Muscle of leg (tissue), 11 donors: ENCODE results near the gene RPS6KA5. TPM values are rescaled to one million over a fixed set of nuclear protein-coding genes. Genes with fewer than 3 reads are reported as not detected.
"Not testable (repeated sequence)": the region's sequence is repeated elsewhere in the genome, so short reads cannot be mapped to it uniquely, and the experiment has no call there.

Experiments used
- DNase-seq: peaks from one replicate; pipeline ENCODE4 v3.0.0; 2013
- H3K27ac ChIP-seq: one replicate; pipeline ENCODE4 v1.5.1; 2013; ENCODE audit warnings: mild to moderate bottlenecking, low read length, control low read depth
- H3K27me3 ChIP-seq: one replicate; pipeline ENCODE4 v1.6.1; 2013; ENCODE audit warnings: low read length; ENCODE audit not compliant: control insufficient read depth, insufficient read depth
- H3K36me3 ChIP-seq: one replicate; pipeline ENCODE4 v1.6.1; 2013; ENCODE audit warnings: low read length; ENCODE audit not compliant: control insufficient read depth, insufficient read depth
- H3K4me1 ChIP-seq: one replicate; pipeline ENCODE4 v1.6.1; 2013; ENCODE audit warnings: low read length; ENCODE audit not compliant: control insufficient read depth, insufficient read depth
- H3K4me3 ChIP-seq: one replicate; pipeline ENCODE4 v1.5.1; 2013; ENCODE audit warnings: low read length, control low read depth
- H3K9me3 ChIP-seq: replicated peaks from 2 replicates; pipeline ENCODE4 v1.6.1; 2013; ENCODE audit warnings: low read depth, low read length; ENCODE audit not compliant: control insufficient read depth
- WGBS: methylation state at CpG from one replicate; pipeline ENCODE4 v1.1.5; 2013; ENCODE audit warnings: missing lambda C conversion rate; ENCODE audit not compliant: insufficient coverage; 5-methylcytosine and 5-hydroxymethylcytosine counted together
- polyA plus RNA-seq, 8 donors: library from polyadenylated mRNA; unstranded; fragments of 120-200 nt; gene quantifications; one replicate each; pipeline versions ENCODE4 v1.2.1 to v1.2.3, GENCODE V29; 2013; ENCODE audit warnings: inconsistent platforms in 1 of 8, low replicate concordance in 1 of 8; ENCODE audit not compliant: insufficient read length in 8 of 8, insufficient read depth in 1 of 8
- total RNA-seq: library from RNA; stranded (reverse); fragments of 120-200 nt; gene quantifications from one replicate; pipeline ENCODE4 v1.2.4, GENCODE V29; 2013

RPS6KA5 gene
- total and polyA plus RNA-seq, 9 donors: 2.4 to 8.2 (median 6.7) TPM

DNA sequence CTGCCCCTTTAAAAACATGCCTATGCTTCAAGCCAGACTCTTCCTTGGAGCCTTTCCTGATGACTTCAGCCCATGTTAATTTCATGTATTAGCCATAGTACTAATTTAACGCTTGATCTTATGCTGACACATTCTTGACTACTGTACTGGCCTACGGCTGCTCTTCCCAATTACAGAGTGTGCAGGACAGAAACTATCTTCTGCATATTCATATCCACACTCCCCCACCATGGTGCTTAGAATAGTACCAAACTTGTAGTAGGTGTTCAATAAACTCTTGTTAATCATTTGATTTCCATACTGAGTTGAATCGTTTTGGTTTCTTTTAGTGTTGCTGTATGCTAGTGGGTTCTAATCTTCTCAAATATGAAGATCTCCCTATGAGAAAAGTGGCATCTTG, 31.6 kb upstream of the RPS6KA5 start:
- H3K36me3 ChIP-seq: no peaks in the 10 kb centered on the region
- no peaks in the 10 kb centered on the region for H3K9me3 ChIP-seq
- H3K27me3 ChIP-seq: no peaks in the 10 kb centered on the region
- peaks cover 11% of the 10 kb centered on the region for H3K4me1 ChIP-seq
- H3K27ac ChIP-seq: no peak overlapping the region
- H3K4me3 ChIP-seq: no peak overlapping the region
- 71% methylated on average over 1 of the region's 3 CpGs for WGBS
- no peak for DNase-seq

DNA sequence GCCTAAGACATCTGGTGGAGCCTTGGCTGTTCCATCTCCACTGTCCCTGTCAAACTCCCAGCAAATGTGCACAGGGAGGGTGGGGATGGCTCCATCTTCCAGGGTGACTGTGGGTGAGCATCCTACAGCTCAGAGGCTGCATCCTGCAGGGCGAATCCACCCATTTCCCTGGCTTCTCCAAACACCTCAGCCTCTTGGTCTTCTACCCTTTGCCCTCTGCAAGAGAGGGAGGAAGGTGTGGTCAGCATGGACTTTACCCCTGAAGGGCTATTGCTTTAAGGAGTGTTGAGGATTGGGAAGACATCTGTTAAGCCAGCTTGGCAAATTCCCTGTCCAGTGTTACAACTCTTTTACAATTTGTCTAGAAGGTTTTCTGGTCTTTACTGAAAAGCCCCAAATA, 30.3 kb upstream of the RPS6KA5 start:
- WGBS: no CpG with 5 or more reads among the region's 1 CpG
- DNase-seq: no peak
- Histone ChIP-seq H3K36me3 (no peaks in the 10 kb centered on the region), H3K4me3 (no peak overlapping the region), H3K4me1 (peaks cover 11% of the 10 kb centered on the region), H3K27ac (no peak overlapping the region), H3K27me3 (no peaks in the 10 kb centered on the region), H3K9me3 (no peaks in the 10 kb centered on the region)

DNA sequence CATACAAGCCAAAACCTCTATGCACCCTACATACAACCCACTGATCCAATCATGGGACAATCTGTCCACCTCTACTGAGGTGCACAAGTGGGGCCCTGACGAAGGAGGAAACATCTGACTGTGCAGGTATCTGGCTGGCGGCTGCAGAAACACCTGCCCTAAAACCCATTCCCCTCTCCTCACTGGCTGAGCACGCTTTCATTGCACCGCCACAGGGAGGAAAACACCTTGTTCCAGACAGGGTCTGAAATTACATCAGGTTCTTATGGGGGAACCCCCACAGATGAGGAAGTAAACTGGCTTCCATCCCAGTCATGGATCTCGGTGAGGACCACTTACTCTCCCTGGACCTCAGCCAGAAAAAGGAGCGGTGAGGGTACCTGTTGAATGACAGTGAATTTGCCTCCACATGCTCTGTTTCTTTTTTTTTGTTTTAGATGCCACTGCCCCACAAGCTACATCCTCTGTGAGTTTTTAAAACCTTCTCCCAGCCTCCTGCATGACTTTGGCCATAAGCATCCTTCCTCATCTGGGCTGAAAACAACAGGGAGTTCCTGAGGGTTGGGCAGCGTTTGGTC, 29.6 kb upstream of the RPS6KA5 start:
- no peak overlapping the region for H3K27ac ChIP-seq
- H3K4me3 ChIP-seq: no peak overlapping the region
- H3K9me3 ChIP-seq: no peaks in the 10 kb centered on the region
- H3K4me1 ChIP-seq: peaks cover 6% of the 10 kb centered on the region
- H3K36me3 ChIP-seq: no peaks in the 10 kb centered on the region
- DNase-seq: no peak
- no peaks in the 10 kb centered on the region for H3K27me3 ChIP-seq
- WGBS: 71% methylated on average over 7 of the region's 7 CpGs

DNA sequence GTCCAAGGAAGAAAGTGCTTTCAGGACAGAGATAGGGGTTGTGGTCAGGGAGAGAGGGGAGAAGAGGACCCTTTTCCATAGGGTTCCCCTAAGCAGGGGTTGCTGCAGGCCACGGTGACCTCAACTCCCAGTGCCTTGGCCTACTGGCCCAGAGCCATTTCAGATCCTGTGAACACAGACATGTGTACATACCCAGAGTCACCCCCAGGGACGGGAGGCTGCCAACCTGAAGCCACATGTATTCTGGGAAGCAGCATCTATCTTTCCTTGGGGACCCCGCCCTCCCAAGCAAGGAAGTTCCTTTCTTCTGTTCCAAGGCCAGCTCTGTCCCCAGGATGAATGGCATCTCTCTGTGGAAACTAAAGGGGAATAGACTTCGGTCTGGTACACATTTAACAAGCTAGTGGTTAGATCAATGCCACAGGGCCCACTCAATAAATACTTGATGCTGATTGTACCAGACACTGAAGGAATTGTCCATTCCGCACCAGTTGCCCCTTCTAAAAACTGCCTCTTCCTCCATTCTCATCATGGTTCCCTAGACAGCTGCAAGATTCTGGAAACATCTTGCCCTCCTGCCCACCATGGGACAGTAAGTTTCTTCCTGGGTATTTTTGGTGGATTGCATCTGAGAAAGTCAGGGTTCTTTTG, 28.3 kb upstream of the RPS6KA5 start:
- DNase-seq: no peak
- H3K4me1 ChIP-seq: peaks cover 3% of the 10 kb centered on the region
- no peaks in the 10 kb centered on the region for H3K27me3 ChIP-seq
- H3K36me3 ChIP-seq: no peaks in the 10 kb centered on the region
- H3K27ac ChIP-seq: no peak overlapping the region
- H3K4me3 ChIP-seq: no peak overlapping the region
- WGBS: 56% methylated on average over 4 of the region's 5 CpGs
- H3K9me3 ChIP-seq: no peaks in the 10 kb centered on the region

DNA sequence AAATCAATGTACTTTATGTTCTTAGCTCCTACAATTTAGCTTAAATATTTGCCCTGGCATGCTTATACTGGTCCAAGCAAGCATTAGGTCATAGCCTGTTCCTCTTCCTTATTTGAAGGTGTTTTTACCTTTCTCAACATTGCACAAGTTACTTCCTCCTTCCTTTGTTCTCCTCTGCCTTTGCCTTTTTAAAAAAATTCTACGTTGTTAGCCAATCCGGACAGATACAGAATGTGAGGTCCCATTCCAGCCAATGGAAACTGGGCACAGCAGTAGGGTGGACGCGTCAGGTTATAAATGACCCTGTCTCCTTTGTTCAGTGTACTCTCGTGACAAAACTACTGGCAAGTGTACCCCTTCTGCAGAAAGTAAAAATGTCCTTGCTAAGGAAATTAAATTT, 27.0 kb upstream of the RPS6KA5 start:
- not testable (repeated sequence) for H3K27ac ChIP-seq, H3K4me3 ChIP-seq, H3K9me3 ChIP-seq, DNase-seq, H3K27me3 ChIP-seq, H3K4me1 ChIP-seq, H3K36me3 ChIP-seq
- 56% methylated on average over 4 of the region's 5 CpGs for WGBS

DNA sequence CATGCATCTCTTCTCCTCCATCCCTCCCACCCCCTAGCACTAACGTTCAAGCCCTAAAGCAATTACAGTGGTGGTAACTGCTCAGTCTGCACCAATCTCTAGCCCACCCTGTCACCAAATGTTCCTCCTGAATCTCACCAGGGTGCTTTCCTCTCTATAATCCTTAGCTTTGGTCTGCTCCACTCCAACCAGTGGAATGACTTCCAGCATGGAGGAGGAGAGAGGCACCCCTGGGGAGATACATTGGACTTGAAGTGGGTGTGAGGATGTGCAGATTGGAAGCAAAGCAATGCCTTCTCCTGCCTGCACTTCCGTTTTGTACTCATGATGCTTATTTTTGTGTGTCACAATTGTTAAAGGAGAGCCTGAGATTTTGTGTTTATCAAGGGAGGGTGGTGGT, 24.1 kb upstream of the RPS6KA5 start:
- WGBS: 44% methylated on average over 2 of the region's 2 CpGs
- no peak overlapping the region for H3K27ac ChIP-seq
- no peak for DNase-seq

DNA sequence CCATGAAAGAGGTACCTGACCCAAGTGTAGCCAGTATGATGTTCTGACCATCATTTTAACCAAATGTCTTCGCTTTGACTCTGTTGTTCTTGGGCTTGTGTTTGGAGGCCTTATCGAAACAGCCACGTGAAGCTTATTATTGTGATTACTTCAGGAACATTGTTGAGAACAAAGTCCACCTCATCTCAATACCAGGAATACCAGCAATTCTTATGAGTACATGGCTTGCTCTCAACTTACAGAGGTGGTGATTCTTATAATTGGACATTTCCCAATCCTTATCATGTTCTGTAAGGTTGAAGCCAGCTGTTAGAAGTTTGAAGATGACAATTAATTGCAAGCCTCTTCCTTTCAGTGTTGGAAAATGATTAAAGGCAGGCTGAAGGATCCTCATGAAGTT, 21.8 kb upstream of the RPS6KA5 start:
- no peaks in the 10 kb centered on the region for H3K4me1 ChIP-seq
- H3K36me3 ChIP-seq: no peaks in the 10 kb centered on the region
- H3K27me3 ChIP-seq: no peaks in the 10 kb centered on the region
- no CpG with 5 or more reads among the region's 3 CpGs for WGBS
- H3K4me3 ChIP-seq: no peak overlapping the region
- H3K9me3 ChIP-seq: no peaks in the 10 kb centered on the region
- H3K27ac ChIP-seq: no peak overlapping the region
- no peak for DNase-seq

More for the DNA sequence above, 24.1 kb upstream of the RPS6KA5 start:
- Histone ChIP-seq H3K4me1 (peaks cover 3% of the 10 kb centered on the region), H3K9me3 (no peaks in the 10 kb centered on the region), H3K4me3 (no peak overlapping the region), H3K27me3 (no peaks in the 10 kb centered on the region), H3K36me3 (no peaks in the 10 kb centered on the region)

DNA sequence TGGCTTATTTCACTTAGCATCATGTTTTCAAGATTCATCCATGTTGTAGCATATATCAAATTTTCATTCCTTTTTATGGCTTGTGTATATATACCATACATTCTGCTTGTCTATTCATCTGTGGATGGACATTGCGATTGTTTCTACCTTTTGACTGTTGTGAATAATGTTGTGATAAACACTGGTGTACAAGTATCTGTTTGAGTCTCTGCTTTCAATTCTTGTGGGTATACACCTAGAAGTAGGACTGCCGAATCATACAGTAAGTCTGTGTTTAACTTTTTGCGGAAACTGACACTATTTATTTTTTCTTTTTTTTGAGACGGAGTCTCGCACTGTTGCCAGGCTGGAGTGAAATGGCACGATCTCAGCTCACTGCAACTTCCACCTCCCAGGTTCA, 19.6 kb upstream of the RPS6KA5 start:
- no peak for DNase-seq
- Histone ChIP-seq H3K4me1 (no peaks in the 10 kb centered on the region), H3K36me3 (no peaks in the 10 kb centered on the region), H3K4me3 (no peak overlapping the region), H3K9me3 (no peaks in the 10 kb centered on the region), H3K27ac (no peak overlapping the region), H3K27me3 (no peaks in the 10 kb centered on the region)
- WGBS: 93% methylated on average over 5 of the region's 6 CpGs

DNA sequence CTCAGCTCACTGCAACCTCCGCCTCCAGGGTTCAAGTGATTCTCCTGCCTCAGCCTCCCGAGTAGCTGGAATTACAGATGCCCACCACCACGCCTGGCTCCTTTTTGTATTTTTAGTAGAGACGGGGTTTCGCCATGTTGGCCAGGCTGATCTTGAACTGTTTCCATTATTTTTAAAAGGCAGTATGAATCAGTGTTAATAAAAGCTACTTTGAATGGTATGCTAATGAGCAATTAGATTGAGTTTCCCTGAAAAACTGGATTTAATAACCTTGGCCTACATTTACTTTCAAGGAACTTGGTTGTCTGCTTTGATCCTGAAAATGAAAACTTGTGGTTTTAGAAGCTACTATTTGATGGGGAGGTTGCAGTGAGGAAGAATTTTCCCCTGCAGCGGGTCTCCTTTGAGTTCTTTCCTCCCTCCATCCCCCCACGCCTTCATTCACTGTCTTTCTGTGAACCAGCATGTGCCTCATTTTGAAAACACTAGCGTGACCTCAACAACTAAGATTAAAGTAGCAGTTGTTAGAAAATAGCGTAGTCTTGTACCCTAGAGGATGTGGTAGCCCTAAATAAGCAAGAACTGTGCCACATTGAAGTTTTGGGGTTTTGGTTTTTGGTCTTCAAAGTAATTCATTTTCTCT, 17.8 kb upstream of the RPS6KA5 start:
- no peak overlapping the region for H3K27ac ChIP-seq
- 90% methylated on average over 4 of the region's 9 CpGs for WGBS
- H3K36me3 ChIP-seq: no peaks in the 10 kb centered on the region
- DNase-seq: no peak
- no peaks in the 10 kb centered on the region for H3K4me1 ChIP-seq
- no peaks in the 10 kb centered on the region for H3K9me3 ChIP-seq
- no peaks in the 10 kb centered on the region for H3K27me3 ChIP-seq
- H3K4me3 ChIP-seq: no peak overlapping the region

DNA sequence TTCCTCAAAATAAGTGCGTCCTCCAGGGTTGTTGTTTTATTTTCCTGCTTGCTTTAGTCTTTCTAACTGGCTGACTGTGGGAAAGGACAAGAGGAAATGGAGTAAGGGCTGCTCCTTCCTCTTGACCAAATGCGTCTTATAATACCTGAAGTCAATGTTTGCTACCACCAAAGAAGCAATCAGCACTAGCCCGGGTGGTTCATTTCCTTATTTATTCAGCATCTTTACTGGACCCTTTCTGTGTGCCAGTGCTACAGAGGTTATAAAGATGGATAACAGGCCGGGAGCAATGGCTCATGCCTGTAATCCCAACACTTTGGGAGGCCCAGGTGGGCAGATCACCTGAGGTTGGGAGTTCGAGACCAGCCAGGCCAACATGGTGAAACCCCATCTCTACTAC, 15.1 kb upstream of the RPS6KA5 start:
- Histone ChIP-seq H3K4me1 (no peaks in the 10 kb centered on the region), H3K27ac (no peak overlapping the region), H3K9me3 (no peaks in the 10 kb centered on the region), H3K36me3 (no peaks in the 10 kb centered on the region), H3K4me3 (no peak overlapping the region), H3K27me3 (no peaks in the 10 kb centered on the region)
- no peak for DNase-seq
- 80% methylated on average over 1 of the region's 5 CpGs for WGBS
